Activated CD4-positive, CD25-positive, alpha-beta regulatory T cell (primary cell): ENCODE data around the gene PRTG.
"Not testable (repeated sequence)": the region's sequence is repeated elsewhere in the genome, so short reads cannot be mapped to it uniquely, and the experiment has no call there.

Source experiments
- DNase-seq, 4 experiments: peaks; one replicate each; lab custom pipeline; 2025; lab: John Stamatoyannopoulos, UW

PRTG gene

DNA sequence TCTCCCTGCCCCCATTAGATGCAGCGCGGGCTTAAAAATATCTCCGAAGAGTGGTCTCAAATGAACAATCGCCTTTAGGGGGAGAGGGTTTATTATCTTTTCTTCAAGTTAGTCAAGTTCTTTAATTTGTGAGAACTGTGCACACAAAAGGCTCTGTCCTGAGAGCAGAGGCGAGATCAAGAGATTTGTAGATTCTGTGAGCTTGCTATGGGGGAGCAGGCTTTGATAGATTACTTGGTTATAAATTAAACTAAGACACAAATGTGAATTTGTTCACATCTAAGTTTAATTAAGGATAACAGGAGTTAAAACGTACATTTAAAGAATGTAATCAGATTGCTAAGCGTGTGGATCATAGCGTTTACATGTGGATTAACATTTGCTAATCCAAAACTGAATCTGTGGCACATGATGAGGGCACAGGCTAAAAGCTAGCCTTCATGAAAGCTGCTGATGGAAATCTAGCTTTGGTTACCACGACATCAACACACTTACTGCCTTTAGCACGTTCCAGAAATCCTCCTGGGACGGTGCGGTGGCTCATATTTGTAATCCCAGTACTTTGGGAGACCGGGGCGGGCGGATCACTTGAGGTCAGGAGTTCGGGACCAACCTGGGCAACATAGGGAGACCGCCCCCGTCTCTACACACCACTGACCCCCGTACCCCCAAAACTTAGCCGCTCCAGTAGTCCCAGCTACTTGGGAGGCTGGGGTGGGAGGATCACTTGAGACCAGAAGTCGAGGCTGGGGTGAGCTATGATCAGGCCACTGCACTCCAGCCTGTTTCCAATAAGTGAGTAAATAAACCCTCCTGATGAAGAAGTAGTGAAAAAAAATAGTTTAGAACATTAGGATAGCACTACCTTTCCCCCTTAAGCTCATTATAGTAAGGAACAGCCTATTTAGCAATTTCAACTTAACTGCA, 1.0 kb upstream of the PRTG start:
- no peak for DNase-seq

DNA sequence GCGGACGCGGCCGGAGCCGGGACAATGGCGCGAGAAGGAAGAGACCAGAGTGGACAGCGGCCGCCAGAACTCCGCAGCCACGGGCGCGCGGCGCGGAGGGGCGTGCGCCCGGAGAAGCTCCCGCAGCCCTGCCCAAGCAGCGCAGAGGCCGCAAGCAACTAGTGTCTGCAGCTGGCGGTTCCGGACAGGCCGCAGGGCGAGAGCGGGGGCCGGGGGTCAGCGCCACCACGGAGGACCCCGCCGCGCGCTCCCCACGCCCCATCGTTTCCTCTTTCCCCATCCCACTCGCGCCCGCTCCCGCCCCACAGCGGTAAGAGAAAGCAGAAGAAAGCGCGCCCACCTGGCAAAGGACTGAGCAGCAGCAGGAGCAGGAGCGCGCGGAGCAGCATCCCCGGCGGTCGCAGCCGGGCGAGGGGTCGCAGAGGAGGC, 440 bp downstream of the PRTG start:
- DNase-seq, result peak in 1 of 4 experiments; percentile 4

DNA sequence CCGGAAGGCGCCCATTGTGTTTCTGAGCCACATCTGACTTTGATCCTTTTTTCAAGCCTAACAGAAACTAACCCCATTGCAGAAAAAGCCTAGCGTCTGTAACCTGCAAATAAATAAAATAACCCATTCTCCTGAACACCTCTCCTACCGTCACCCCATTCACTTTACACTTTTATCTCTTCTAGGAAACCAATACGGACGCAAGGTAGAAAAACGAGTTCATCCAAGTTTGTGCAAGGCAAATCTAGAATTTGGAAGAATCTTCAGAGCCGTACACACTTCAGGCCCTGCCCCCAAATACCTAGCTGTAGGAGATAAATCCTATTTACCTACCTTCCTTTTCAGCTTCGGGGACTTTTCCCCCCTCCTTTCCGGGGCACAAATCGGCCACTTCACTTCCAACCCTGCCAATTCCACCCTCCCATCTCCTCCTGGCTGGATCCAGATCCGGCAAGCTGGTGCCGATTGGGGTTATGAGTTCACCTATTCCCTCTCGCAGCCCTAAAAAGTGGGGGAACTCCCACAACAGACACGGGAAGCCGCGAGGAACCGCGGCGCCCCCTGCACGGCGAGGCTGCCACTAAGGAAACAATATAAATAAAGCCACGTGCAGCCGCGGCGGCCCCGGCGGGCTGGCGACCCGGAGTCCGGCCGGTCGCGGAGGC, 987 bp downstream of the PRTG start:
- DNase-seq, result no peak

DNA sequence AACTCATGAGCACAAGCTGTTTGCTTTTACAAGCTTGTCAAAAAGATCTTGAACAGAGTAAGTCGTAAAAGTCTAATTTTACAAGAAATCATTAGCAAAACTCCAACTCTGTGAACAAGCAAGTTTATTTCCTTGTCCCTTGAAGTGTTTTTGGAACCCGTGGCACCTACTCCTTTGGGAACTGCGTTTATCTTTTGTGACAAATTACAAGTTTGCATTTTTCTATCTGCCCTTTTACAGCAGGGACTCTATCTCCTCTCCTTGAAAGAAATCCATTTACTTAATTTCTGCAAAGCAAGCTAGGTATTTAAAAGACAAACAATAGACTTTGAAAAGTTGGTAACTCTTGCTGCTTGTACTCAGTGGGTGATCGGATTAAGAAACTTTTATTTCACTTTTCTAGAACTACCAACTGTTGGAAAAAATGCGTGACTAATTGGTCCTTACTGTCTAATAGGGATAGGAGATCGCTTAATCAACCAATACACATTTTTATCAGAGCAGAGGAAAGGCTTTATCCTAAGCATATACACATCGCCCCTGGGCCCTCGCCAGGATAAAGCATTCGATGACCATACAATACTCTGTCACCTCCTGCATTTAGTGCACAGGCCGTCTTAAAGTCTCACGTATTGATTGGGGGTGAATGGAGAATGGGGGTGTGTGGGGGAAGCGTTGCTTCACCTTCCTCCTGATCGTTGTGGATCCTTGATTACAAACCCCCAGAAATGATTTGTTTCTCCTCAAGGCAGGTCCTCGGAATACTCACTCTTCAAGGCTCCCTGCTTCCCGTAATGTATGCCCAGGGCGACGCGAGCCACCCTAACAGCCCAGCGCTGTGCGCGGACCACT, 1.7 kb downstream of the PRTG start:
- no peak for DNase-seq

DNA sequence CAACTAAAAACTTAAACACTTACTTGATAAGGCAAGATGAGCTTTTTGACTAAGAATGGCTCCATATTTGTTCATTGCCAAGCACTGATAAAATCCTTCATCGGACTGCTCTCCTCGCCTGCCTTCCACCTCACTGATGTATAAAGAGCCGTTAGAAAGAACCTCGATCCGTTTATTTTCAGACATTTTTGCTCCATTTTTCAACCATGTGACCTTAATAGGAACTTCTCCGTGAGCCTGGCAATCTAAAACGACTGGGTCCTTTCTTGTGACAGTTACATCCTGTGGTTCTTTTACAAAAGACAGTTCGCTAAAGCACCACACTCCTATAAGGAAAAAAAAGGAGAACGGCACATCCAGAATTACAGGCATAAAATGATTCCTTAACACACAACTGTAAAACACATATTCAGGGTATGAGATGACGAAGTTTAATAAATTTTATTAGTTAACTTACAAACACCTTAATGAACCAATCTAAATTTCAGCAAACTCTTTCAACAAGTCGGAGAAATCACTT, 2.5 kb downstream of the PRTG start:
- DNase-seq, result no peak

DNA sequence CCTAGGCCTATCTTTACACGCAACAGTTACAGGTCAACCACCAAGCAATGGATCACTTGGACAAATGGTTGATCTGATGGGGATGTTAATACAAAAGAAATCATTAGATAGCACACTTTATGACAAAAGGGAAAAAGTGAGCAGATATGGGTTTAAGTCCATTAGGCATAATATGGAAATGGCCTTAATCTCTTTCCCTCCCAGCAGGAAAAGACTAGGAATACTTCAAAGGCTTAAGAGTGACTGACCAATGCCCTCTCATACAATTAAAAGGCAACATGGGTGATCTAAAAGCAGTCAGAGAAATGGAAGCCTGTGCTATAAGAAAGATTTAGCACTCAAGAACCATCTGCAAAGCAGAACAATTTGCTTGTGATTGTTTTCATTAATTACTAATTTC, 3.3 kb downstream of the PRTG start:
- no peak for DNase-seq

DNA sequence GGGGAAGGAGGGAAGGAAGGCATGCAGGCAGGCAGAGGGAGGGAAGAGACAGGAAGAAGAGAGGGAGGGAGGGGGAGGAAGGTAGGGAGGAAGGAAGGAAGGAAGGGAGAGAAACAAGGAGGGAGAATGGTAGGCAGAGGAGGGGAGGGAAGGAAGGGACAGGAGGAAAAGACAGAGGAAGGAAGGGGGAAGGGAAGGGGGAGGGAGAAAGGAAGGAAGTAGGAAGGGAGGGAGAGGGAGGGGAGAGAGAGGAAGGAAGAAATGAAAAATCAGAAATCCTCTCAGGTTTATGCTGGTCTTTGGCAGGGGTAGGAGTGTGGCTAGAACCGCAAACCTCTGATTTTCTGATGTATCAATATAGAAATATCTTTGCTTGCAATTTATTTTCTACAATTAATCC, 4.2 kb downstream of the PRTG start:
- no peak for DNase-seq

DNA sequence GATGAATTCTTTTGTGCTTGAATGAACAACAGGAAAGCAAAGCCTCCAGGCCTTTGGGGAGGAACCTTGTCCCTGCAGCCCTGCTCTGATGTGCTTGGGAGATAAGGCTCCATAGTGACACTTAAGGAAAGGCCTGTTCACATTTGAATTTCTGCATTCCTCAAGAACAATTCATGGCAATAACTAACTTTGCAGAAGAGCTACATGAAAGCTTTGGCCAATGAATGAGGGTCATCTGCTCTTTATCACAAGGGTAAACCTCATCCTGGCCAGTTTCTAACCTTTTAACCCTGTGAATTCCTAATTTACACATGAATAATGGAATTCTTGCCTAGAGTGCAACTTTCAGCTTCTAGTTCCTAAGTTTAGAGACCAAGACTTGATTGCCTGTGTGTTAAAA, 5.6 kb downstream of the PRTG start:
- no peak for DNase-seq

DNA sequence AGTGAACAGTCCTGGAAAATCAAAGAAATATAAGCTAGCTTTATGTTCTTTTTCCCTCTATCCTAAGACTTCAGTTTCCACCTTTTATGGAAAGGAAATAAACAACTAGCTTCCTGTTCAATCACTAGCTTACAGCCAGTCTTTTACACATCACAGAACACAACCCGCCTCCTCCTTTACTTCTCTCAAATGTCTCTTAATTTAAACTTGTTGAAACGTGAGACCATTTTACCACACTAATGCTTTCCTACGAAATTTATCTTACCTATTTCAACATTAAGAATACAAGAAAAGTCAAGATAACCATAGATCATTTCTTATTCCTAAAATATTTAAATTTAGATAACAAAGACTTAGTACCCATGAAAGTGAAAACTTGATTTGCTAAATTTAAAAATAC, 6.2 kb downstream of the PRTG start:
- no peak for DNase-seq

DNA sequence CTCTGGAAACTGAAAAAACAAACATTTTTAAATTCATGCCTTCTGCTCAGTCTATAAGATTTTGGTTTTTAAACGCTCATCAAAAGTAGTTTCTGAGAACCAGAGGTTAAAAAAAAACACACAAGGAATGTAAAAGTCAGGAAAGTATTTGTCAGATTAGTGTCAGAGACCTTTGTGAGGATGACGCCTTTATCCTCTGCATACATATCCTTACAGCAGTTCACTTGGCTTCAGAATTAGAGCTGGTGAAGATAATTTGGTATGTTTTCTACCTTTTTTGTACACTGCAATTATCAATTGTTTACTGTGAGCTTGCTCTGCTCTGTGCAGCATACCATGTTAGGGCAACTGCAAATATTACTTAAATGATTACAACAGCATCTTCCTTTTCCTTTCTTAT, 8.3 kb downstream of the PRTG start:
- DNase-seq, result no peak

DNA sequence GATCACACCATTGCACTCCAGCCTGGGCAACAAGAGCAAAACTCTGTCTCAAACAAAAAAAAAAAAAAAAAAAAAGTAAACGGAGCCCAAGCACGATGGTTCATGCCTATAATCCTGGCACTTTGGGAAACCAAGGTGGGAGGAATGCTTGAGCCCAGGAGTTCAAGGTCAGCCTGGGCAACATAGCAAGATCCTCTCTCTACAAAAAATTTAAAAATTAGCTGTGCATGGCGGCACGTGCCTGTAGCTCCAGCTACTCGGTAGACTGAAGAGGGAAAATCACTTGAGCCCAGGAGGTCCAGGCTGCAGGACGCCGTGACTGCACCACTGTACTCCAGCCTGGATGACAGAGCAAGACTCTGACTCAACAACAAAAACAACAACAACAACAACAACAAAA, 9.5 kb downstream of the PRTG start:
- DNase-seq, result not testable (repeated sequence)

DNA sequence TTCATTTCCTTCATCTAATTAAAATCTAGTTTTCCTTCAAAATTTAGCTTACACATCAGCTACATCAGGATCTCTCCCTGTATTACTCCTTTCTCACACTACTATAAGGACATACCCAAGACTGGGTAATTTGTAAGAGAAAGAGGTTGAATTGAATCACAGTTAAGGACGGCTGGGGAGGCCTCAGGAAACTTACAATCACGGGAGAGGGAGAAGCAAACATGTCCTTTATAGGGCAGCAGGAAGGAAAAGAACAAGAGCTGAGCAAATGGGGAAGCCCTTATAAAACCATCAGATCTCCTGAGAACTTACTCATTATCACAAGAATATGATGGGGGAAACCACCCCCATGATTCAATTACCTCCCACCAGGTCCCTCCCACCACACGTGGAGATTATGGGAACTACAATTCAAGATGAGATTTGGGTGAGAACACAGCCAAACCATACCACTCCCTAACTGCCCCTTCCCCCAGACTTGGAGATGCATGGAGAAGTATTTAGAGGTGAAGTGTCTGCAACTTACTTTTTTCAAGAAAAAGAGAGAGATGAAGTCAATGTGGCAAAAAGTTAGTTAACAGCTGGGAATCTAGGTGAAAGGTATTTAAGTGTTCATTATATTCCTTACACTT, 21.3 kb downstream of the PRTG start:
- no peak for DNase-seq

DNA sequence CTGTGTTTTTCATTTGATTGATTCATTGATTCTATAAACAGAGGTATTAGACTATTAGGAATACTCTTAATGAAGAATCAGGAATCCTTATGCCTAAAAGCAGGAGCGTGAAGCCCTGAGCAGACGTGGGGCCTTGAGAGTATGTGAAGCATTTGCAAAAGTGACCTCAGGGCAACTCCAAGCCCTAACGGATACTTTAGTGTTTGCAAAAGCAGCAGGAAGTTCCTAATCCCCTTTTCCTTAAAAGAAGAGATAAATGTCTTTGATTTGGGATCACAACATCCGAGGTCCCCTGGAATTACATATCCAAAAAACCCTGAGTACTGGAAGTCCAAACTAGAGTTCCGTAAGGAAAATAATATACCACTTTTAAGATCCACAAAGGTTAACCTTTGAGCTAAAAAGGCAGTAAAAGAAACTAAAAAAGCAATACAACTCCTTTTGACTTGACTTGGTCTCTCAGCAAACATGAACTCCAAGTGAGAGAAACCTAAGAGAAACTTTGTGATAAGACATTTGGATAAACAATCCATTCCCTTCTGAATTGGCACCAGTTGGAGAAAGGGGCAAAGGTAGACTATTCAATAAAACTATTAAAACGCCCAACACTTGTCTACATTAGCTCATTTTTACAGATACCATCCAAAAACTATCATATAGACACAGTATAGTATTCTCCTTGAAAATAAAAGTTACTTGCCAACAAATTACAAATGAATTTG, 27.4 kb downstream of the PRTG start:
- DNase-seq, result no peak

DNA sequence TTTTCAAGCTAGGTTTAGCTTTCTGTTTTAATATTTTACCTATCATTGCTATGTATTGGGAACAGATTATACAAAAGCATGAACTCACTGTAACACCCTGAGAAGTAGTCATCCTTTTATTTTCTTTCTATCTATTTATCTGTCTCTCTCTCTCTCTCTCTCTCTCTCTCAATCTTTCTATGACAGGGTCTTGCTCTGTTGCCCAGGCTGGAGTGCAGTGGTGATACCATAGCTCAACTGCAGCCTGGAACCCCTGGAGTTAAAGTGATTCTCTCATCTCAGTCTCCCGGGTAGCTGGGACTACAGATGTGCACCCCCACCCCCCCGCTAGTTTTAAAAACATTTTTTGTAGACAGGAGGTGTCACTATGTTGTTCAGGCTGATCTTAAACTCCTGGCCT, 28.9 kb downstream of the PRTG start:
- DNase-seq, result no peak

DNA sequence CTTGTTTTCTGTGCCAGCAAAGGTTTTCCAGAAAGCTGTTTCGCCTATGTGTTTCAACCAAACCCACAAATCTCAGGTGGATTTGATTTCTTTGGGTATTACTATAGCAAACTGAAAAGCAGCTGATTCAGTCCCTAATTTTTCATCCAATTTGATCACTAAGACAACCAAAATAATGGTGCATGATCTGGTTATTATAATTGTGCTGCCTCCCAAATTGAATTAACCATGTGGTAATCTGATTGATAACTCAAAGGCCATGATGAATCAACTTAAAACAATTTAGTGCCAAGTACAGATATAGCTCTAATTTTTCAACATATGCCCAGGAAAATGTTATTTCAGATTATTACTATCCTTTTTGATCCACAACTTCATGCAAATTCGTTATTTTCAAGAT, 30.6 kb downstream of the PRTG start:
- DNase-seq, result no peak

DNA sequence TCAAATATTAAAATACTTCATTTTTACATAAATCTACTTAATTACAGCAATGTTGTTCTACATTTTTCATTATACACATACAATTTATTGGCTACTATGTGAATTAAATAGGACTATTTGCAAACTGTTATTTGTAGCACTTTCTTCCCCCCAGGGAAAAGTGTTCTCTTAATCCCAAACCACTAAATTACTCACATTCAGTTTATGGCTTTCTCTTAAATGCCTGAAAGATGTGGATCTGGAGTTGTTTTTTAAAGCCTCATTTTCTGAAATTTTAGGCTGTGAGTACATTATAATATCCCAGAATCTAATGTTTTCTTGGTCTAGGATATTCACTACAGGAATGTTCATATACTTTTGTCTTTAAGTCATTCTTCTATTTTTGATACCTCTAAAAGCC, 32.7 kb downstream of the PRTG start:
- no peak for DNase-seq

DNA sequence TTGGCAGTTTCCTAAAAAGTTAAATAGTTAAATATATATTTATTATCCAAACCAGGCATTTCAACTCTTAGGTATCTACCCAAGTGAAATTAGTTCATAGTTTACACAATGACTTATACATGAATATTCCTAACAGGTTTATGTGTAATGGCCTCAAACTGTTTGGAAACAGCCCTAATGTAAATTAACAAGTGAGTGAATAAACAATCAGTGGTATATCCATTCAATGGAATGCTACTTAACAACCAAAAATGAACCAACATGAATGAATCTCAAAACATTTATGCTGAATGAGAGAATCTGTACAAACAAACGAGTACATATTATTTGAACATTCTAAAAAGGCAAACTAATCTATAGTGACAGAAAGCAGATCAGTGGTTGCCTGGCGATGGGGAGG, 33.5 kb downstream of the PRTG start:
- no peak for DNase-seq

DNA sequence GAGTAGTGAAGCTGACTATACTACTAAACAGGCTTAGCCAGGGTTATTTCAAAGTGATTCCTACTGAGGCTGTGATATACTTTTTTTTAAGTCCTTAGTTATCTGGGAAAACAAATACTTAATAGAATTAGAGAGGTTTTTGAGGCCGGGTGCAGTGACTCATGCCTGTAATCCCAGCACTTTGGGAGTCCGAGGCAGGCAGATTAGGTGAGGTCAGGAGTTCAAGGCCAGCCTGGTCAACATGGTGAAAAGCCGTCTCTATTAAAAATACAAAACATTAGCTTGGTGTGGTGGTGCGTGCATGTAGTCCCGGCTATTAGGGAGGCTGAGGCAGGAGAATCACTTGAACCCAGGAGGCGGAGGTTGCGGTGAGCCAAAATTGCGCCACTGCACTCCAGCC, 34.2 kb downstream of the PRTG start:
- no peak for DNase-seq

DNA sequence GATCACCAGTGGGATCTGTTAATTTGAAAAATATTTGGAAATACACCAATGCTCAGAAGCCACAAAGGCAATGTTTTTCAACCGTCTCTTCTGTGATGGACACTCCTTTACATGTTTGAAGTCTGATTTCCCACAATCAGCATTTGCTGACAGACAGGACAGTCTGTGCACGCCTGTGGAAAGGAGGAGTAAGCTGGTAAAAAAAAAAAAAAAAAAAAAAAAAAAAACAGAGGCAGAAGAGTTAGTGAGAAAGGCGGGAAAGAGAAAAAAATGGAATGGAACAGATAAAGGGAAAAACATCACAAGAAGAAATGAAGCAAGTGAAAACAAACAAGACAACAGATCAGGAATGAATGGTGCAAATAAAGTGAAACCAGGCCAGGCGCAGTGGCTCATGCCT, 35.0 kb downstream of the PRTG start:
- no peak for DNase-seq

DNA sequence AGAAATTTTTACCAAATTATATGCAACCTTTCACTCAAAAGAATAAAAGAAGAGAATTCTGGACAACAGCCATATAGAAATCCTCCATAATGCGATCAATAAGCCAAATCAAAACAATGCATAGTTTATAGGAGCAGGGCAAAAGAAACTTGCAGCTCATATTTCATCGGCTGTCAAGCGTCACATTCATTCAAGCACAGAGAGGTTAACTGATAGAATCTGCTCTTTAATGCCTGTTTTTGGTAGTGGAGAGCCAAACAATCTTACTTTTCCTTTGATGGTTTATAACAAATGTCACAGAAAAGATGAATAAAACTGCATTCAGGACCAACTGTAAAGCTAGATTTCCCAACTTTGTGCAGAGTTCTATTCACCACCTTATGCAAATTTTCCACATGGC, 35.4 kb downstream of the PRTG start:
- no peak for DNase-seq

DNA sequence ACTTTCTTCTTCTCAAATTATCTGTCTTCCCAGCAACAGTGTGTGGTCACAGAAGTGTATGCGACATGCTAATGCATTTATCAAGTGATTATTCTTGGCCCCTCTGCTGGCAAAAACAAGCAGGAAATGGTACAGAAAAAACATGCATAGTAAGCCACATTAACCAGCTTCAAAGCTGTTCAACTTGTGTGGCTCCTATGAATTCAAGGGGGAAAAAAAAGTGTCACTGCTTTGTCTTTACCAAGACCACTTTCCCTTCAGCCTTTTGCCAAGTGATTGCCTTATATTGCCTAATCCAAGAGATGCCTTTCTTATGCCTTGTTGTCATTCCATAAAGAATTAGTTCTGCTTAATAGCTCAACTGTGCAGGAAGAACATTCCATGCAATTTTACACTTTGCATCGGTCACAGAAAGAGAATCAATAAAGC, 39.1 kb downstream of the PRTG start:
- no peak for DNase-seq
